ENCODE results near the gene GPC3. TPM values are rescaled to one million over a fixed set of nuclear protein-coding genes. Genes with fewer than 3 reads are reported as not detected.
"Not testable (repeated sequence)": the region's sequence is repeated elsewhere in the genome, so short reads cannot be mapped to it uniquely, and the experiment has no call there.

The GPC3 gene
- total RNA-seq, 1 donor: not detected

DNA sequence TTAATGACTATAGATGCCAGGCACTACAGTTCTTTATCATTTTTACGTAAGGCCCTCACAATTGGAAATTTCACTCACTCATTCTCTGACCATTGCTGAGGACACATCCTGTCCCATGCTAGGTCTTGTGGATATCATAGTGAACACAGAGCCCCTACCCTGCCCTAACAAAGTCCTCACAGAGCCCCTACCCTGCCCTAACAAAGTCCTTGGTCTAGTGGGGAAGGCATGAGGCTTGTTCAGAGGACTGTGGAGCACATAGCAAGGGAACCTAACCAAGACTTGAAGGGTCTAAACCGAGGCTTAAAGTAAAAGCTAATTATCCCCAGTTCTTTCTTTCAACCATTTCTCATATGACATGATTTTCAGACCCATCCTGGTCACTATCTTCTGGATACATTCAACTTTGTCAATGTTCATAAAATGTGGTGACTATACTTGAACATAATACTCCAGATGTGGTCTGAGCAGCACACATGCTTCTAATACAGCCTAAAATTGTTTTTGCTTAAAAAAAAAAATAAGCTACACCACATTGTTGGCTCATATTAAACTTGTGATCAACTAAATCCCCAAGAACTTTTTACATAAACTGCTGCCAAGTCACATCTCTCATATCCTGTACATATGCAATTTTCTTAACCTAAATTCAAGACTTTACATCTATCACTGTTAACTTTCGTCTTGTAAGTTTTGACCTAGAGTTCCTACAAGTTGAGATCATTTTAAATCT, 77.0 kb downstream of the GPC3 start:
- TF ChIP-seq, protein P1, sequence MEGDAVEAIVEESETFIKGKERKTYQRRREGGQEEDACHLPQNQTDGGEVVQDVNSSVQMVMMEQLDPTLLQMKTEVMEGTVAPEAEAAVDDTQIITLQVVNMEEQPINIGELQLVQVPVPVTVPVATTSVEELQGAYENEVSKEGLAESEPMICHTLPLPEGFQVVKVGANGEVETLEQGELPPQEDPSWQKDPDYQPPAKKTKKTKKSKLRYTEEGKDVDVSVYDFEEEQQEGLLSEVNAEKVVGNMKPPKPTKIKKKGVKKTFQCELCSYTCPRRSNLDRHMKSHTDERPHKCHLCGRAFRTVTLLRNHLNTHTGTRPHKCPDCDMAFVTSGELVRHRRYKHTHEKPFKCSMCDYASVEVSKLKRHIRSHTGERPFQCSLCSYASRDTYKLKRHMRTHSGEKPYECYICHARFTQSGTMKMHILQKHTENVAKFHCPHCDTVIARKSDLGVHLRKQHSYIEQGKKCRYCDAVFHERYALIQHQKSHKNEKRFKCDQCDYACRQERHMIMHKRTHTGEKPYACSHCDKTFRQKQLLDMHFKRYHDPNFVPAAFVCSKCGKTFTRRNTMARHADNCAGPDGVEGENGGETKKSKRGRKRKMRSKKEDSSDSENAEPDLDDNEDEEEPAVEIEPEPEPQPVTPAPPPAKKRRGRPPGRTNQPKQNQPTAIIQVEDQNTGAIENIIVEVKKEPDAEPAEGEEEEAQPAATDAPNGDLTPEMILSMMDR (IDR thresholded peaks at IDR 0.05; ENCODE audit: insufficient read depth, low read length): no peak
- H3K4me3 ChIP-seq (ENCODE audit: low read depth, low read length): no peak overlapping the region
- no peak for DNase-seq (ENCODE audit: low read depth)

DNA sequence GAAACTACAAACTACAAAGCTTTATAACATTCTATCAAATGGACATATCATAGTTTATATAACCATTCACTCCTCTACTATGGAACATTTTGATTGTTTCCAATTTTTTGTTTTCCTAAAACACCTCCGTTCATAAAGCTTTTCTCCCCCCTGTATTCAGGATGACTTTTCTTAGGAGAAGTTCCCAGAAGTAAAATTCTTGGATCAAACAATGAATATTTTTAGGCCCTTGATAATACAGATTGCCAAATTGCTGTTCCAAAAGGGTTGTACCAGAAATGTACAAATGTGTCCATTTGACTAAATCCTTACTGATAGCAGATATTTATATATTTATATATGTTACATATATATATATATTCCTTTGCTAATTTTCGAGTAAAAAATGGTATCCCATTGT, 77.8 kb downstream of the GPC3 start:
- H3K4me3 ChIP-seq (ENCODE audit: low read depth, low read length): no peak overlapping the region
- no peak for DNase-seq (ENCODE audit: low read depth)
- TF ChIP-seq, protein P1 (IDR thresholded peaks at IDR 0.05; ENCODE audit: insufficient read depth, low read length): no peak

DNA sequence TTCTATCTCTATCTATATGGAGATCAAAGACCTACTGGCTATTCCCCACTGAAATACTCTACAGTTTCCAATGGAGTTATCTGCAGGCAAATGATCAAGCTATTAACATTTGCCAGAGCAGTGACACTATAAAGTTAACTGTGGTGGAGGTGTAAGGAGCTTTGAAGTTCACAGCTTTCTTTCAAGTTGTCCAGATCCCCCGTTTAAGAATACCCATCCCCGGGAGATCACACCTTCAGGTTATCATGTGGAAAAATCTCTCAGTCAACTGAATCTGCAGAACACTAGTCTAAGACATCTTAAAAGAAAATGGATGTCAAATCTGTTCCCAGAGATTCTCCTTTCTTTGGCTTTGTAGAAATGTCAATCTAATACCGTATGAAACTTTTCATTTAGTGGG, 80.1 kb downstream of the GPC3 start:
- H3K4me3 ChIP-seq (ENCODE audit: low read depth, low read length): no peak overlapping the region
- DNase-seq (ENCODE audit: low read depth): no peak
- TF ChIP-seq, protein P1 (IDR thresholded peaks at IDR 0.05; ENCODE audit: insufficient read depth, low read length): no peak

DNA sequence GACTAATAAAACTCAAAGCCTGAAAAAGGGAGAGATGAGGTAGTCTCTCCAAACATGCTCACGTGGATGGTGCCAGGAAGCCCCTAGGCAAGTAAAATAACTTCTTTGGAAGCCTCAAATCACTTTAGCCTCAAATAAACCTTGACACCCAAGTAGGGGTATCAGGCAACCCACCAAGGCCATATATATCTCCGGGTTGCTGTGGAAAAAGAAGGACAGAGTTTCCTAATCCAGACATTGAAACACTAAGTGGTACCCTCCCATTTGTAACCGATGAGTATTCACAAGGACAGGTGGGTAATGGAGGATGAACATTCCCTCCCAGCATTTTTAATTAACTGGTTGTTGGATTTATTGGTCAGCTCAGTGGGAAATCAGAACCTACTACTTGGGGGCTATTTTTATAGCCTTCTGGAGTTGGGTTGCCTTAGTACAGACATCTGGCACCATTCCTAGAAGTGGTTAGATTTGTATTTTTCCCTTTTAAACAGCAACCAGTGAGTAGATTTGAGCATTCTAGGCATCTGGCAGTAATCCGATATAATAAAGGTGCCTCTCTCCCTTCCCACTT, 87.7 kb downstream of the GPC3 start:
- no peak for DNase-seq (ENCODE audit: low read depth)
- H3K4me3 ChIP-seq (ENCODE audit: low read depth, low read length): no peak overlapping the region
- TF ChIP-seq, protein P1 (IDR thresholded peaks at IDR 0.05; ENCODE audit: insufficient read depth, low read length): no peak

DNA sequence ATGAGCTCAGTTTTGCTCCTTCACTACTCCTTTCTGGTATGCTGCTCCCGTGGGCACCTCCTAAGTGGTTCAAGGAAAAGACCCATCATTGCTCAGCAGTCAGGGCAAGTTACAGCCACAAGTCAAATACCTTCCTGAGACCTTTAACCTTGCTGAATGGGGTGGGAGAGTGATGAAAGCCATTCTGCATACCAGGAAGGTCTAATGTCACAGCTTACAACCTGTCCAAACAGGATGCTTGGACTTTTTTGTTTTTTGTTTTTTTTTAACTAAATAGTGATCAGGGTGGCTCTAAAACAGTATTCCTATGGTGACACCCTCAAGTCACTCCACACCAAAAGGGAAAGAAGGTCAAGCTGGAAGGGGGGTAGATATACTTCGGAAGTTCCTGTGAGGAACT, 93.1 kb downstream of the GPC3 start:
- H3K4me3 ChIP-seq (ENCODE audit: low read depth, low read length): no peak overlapping the region
- TF ChIP-seq, protein P1 (IDR thresholded peaks at IDR 0.05; ENCODE audit: insufficient read depth, low read length): no peak
- DNase-seq (ENCODE audit: low read depth): no peak

DNA sequence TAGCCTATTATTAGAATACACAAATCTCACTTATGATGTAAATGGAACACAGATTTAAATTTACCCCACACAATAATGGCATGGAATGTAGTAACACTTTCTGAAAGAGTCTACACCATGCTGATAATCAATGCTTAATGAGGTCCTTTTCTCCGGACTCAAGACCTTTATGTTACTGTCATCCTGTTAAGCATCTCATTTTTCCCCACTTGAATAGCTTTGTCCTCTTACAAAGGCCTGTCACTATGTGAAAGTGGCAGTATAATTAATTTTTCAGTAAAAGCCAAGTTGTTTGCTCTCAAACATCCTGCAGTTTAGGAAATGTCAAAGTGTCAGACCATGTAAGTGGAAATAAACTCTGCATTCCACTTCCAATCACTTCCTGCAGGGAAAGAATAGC, 96.4 kb downstream of the GPC3 start:
- TF ChIP-seq, protein P1 (IDR thresholded peaks at IDR 0.05; ENCODE audit: insufficient read depth, low read length): no peak
- H3K4me3 ChIP-seq (ENCODE audit: low read depth, low read length): no peak overlapping the region
- no peak for DNase-seq (ENCODE audit: low read depth)

DNA sequence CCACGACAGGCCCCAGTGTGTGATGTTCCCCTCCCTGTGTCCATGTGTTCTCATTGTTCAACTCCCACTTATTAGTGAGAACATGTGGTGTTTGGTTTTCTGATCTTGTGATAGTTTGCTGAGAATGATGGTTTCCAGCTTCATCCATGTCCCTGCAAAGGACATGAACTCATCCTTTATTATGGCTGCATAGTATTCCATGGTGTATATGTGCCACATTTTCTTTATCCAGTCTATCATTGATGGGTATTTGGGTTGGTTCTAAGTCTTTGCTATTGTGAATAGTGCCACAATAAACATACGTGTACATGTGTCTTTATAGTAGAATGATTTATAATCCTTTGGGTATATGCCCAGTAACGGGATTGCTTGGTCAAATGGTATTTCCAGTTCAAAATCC, 97.3 kb downstream of the GPC3 start:
- H3K4me3 ChIP-seq (ENCODE audit: low read depth, low read length); DNase-seq (ENCODE audit: low read depth): not testable (repeated sequence)

Data from fibroblast of the aortic adventitia (primary cell).